ENCODE data around the gene CST5.
"Not testable (repeated sequence)": the region's sequence is repeated elsewhere in the genome, so short reads cannot be mapped to it uniquely, and the experiment has no call there.

GRCh38 chr20:23831961-23832360, 47.6 kb downstream of the CST5 start:
- TF ChIP-seq, protein P1, sequence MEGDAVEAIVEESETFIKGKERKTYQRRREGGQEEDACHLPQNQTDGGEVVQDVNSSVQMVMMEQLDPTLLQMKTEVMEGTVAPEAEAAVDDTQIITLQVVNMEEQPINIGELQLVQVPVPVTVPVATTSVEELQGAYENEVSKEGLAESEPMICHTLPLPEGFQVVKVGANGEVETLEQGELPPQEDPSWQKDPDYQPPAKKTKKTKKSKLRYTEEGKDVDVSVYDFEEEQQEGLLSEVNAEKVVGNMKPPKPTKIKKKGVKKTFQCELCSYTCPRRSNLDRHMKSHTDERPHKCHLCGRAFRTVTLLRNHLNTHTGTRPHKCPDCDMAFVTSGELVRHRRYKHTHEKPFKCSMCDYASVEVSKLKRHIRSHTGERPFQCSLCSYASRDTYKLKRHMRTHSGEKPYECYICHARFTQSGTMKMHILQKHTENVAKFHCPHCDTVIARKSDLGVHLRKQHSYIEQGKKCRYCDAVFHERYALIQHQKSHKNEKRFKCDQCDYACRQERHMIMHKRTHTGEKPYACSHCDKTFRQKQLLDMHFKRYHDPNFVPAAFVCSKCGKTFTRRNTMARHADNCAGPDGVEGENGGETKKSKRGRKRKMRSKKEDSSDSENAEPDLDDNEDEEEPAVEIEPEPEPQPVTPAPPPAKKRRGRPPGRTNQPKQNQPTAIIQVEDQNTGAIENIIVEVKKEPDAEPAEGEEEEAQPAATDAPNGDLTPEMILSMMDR (optimal IDR thresholded peaks at IDR 0.05 in 1 of 3, IDR thresholded peaks at IDR 0.05 in 1 of 3, conservative IDR thresholded peaks at IDR 0.05 in 1 of 3; ENCODE audit: extremely low read depth in 1 of 3, insufficient read depth in 2 of 3, low read length in 3 of 3): not testable (repeated sequence)
- not testable (repeated sequence) for TF ChIP-seq EZH2 (IDR thresholded peaks at IDR 0.05; ENCODE audit: low read length)

All from keratinocyte (primary cell).